Prostate gland (tissue), 2 donors: Measurements from ENCODE around the gene DNAH3.

ENCODE experiments used
- POLR2A ChIP-seq: fragments of 450-650 bp; IDR thresholded peaks from one replicate; pipeline ENCODE4 v1.6.1; 2016; ENCODE audit warnings: antibody characterized with exemption, mild to moderate bottlenecking
- POLR2AphosphoS5 ChIP-seq: sonication (generic); formaldehyde crosslinking; IDR thresholded peaks from one replicate; pipeline ENCODE4 v1.6.1; 2017; ENCODE audit warnings: antibody characterized with exemption
- TF ChIP-seq, protein P1 (sequence below), 4 experiments: fragments of 200-600 bp in 2 of 4; fragments of 450-650 bp in 2 of 4; sonication (generic) in 2 of 4; IDR thresholded peaks; 1 replicate in 3 of 4; 2 replicates in 1 of 4; pipeline ENCODE4 v1.5.1; 2016 to 2019; ENCODE audit warnings: antibody characterized with exemption in 4 of 4, mild to moderate bottlenecking in 2 of 4, moderate library complexity in 2 of 4

DNA sequence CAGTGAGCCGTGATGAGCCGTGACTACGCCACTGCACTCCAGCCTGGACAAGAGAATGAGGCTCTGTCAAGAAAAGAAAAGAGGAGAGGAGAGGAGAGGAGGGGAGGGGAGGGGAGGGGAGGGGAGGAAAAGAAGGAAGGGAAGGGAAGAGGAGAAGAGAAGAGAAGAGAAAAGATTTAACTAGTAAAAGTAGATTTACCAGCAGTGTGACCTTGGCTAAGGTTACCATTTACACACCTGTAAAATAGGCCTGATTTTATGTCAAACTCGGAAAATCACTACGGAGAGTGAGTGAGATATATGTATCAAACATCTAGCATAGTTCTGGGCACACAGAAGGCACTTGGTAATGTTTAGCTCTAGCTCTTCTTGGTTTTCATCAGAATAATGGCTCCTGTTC lies 140.8 kb downstream of the DNAH3 start:
- TF ChIP-seq, protein P1, sequence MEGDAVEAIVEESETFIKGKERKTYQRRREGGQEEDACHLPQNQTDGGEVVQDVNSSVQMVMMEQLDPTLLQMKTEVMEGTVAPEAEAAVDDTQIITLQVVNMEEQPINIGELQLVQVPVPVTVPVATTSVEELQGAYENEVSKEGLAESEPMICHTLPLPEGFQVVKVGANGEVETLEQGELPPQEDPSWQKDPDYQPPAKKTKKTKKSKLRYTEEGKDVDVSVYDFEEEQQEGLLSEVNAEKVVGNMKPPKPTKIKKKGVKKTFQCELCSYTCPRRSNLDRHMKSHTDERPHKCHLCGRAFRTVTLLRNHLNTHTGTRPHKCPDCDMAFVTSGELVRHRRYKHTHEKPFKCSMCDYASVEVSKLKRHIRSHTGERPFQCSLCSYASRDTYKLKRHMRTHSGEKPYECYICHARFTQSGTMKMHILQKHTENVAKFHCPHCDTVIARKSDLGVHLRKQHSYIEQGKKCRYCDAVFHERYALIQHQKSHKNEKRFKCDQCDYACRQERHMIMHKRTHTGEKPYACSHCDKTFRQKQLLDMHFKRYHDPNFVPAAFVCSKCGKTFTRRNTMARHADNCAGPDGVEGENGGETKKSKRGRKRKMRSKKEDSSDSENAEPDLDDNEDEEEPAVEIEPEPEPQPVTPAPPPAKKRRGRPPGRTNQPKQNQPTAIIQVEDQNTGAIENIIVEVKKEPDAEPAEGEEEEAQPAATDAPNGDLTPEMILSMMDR (IDR thresholded peaks at IDR 0.05) = no peak
- TF ChIP-seq POLR2AphosphoS5 (no peak), POLR2A (no peak)
